ENCODE measurements around the gene MEPE.

The MEPE gene

DNA sequence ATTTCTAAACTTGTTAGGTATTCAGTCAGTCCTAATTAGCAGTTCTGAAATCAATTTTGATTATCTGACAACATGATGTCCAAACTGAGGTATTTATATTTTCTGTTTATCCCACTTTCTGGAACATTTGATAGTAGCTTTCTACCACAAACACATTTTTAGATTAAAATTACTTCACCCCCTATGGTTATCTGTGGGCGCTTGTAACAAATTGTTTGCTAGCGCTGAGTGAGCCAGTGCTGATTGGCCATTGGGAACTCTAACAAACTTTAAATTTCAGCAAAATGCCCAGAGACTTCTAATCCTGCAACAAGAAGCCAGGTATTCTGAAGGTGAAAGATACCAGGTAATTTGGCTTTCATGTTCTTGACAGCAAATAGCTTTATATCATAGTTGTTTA lies at the start of gene MEPE:
Gene MEPE (plus strand): TSS at position 301 of the 400 bp plus-strand sequence. CDS start 1,746 bp downstream, outside the sequence.
- no peak within 1 kb of the TSS for H3K4me3 ChIP-seq (ENCODE audit: low read length)
- no peak for DNase-seq (ENCODE audit: low read depth)
- TF ChIP-seq CTCF (IDR thresholded peaks at IDR 0.05; ENCODE audit: insufficient read depth, low read depth, low read length, missing control alignments): no peak

DNA sequence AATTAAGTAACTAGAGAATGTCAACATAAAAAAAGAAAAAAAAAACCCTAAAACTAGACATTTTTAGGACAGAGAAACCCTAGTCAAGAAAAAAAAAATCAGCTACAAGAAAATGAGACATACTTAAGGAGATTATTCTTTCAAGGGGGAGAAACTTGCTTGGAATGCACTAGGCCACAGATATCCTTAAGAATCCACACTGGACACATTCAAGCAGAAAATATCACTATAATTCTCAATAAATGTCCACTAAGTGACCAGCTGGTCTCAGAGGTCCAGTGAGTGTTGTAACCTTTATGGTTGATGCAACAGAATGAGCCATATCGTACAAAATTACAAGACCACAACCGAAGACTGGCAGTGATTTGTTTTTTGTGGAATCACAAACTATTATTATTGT lies 49.0 kb upstream of the MEPE start:
- TF ChIP-seq CTCF (IDR thresholded peaks at IDR 0.05; ENCODE audit: insufficient read depth, low read depth, low read length, missing control alignments): no peak
- no peak for DNase-seq (ENCODE audit: low read depth)
- no peak overlapping the region for H3K4me3 ChIP-seq (ENCODE audit: low read length)

GRCh38 chr4:87785731-87786509 lies 46.8 kb upstream of the MEPE start:
- H3K4me3 ChIP-seq (ENCODE audit: low read length): no peak overlapping the region
- TF ChIP-seq CTCF (IDR thresholded peaks at IDR 0.05; ENCODE audit: insufficient read depth, low read depth, low read length, missing control alignments): no peak
- DNase-seq (ENCODE audit: low read depth): no peak

GRCh38 chr4:87799301-87800113 lies 33.3 kb upstream of the MEPE start, which contains the start of gene IBSP:
Gene IBSP, plus strand, starts transcription at chr4:87799554. Its CDS starts 2,808 bp downstream, at chr4:87802362.
- TF ChIP-seq CTCF (IDR thresholded peaks at IDR 0.05; ENCODE audit: insufficient read depth, low read depth, low read length, missing control alignments): no peak
- H3K4me3 ChIP-seq (ENCODE audit: low read length): no peak within 1 kb of the TSS
- no peak for DNase-seq (ENCODE audit: low read depth)

DNA sequence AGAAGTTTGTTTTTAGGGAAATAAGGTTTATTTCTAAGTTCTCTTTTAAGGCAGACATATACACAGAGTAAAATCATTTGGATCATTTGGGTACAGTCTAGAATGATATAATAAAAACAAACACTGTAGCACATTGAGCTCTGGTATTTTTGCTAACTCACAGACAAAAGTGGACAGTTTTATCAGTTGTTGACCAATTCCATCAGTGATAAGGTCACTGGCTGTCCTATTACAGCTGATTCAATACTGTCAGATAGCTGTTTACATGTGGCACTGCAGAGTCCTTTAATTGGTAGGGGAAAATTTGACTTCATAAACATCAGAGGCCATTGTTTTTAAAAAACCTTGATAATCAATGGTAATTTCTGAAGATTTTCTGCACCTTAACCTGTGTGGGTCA lies 29.9 kb upstream of the MEPE start:
- TF ChIP-seq CTCF (IDR thresholded peaks at IDR 0.05; ENCODE audit: insufficient read depth, low read depth, low read length, missing control alignments): no peak
- no peak overlapping the region for H3K4me3 ChIP-seq (ENCODE audit: low read length)
- no peak for DNase-seq (ENCODE audit: low read depth)

DNA sequence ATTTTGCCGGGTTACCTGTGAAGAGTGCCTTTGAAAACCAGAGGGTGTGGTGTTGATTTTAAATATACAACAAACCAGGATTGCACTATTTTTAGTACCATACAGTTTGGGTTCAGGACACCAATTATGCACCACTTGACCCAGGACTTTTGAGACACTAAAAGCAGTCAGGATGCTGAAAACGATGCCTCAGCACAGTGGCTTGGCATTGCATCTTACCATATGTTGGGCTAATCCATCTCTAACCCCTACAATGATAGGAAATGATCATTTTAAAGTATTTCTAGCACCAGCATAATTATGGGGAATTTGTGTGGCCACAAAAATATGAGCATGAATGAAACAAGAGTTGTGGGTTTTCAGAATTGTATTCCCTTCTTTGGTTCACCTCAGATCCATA lies 29.3 kb upstream of the MEPE start:
- DNase-seq (ENCODE audit: low read depth): no peak
- H3K4me3 ChIP-seq (ENCODE audit: low read length): no peak overlapping the region
- no peak for TF ChIP-seq CTCF (IDR thresholded peaks at IDR 0.05; ENCODE audit: insufficient read depth, low read depth, low read length, missing control alignments)

Measured in epithelial cell of esophagus (primary cell).